D341Med (cell line): Measurements from ENCODE around the gene COL11A1.
A peak's percentile ranks its signal among the peaks of the same experiment; 100 is the strongest.
"Not testable (repeated sequence)": the region's sequence is repeated elsewhere in the genome, so short reads cannot be mapped to it uniquely, and the experiment has no call there.

Experiments used
- DNase-seq: peaks from one replicate; pipeline ENCODE4 v3.0.0; 2012; ENCODE audit warnings: low spot score

The COL11A1 gene

GRCh38 chr1:103075316-103076000 is 32.9 kb downstream of the COL11A1 start:
- DNase-seq = no peak

GRCh38 chr1:103074224-103074623 is 34.1 kb downstream of the COL11A1 start:
- no peak for DNase-seq

- DNase-seq = no peak
These were observed 39.1 kb downstream of the COL11A1 start for GRCh38 chr1:103069201-103069600.

GRCh38 chr1:103063921-103064320 is 44.4 kb downstream of the COL11A1 start:
- no peak for DNase-seq

- no peak for DNase-seq
These were observed 49.9 kb downstream of the COL11A1 start for GRCh38 chr1:103058391-103058790.

- no peak for DNase-seq
These were observed 51.9 kb downstream of the COL11A1 start for GRCh38 chr1:103056423-103056822.

GRCh38 chr1:103028110-103028509 is 80.2 kb downstream of the COL11A1 start:
- DNase-seq = not testable (repeated sequence)

GRCh38 chr1:103025858-103026409 is 82.4 kb downstream of the COL11A1 start:
- DNase-seq = no peak

- DNase-seq = no peak
These were observed 84.3 kb downstream of the COL11A1 start for GRCh38 chr1:103024051-103024450.

GRCh38 chr1:103002005-103002404 is 106.3 kb downstream of the COL11A1 start:
- DNase-seq = no peak

- no peak for DNase-seq
These were observed 129.4 kb downstream of the COL11A1 start for GRCh38 chr1:102978874-102979273.

- no peak for DNase-seq
These were observed 131.0 kb downstream of the COL11A1 start for GRCh38 chr1:102977292-102977691.

GRCh38 chr1:102970496-102971078 is 137.7 kb downstream of the COL11A1 start:
- peak; percentile 46 for DNase-seq

GRCh38 chr1:102967786-102968185 is 140.5 kb downstream of the COL11A1 start:
- no peak for DNase-seq

- no peak for DNase-seq
These were observed 146.8 kb downstream of the COL11A1 start for GRCh38 chr1:102961549-102961948.

- DNase-seq = no peak
These were observed 153.7 kb downstream of the COL11A1 start for GRCh38 chr1:102954576-102954975.

- DNase-seq = no peak
These were observed 155.9 kb downstream of the COL11A1 start for GRCh38 chr1:102952400-102952799.

GRCh38 chr1:102942324-102942723 is 166.0 kb downstream of the COL11A1 start:
- no peak for DNase-seq

- no peak for DNase-seq
These were observed 166.9 kb downstream of the COL11A1 start for GRCh38 chr1:102941366-102941947.

- DNase-seq = no peak
These were observed 170.9 kb downstream of the COL11A1 start for GRCh38 chr1:102937401-102937800.

- not testable (repeated sequence) for DNase-seq
These were observed 175.0 kb downstream of the COL11A1 start for GRCh38 chr1:102933362-102933761.

GRCh38 chr1:102919659-102920058 is 188.7 kb downstream of the COL11A1 start:
- DNase-seq = no peak

- DNase-seq = no peak
These were observed 206.3 kb downstream of the COL11A1 start for GRCh38 chr1:102901996-102902395.
